ENCODE results near the gene CCNO.
A peak's percentile ranks its signal among the peaks of the same experiment; 100 is the strongest.

CCNO gene

GRCh38 chr5:55222985-55223811 is 10.2 kb downstream of the CCNO start:
- no peak for DNase-seq

- DNase-seq, result no peak
Measured at GRCh38 chr5:55222092-55222984, 11.1 kb downstream of the CCNO start.

GRCh38 chr5:55220433-55221185 is 12.8 kb downstream of the CCNO start:
- no peak for DNase-seq

GRCh38 chr5:55219770-55220169 is 13.6 kb downstream of the CCNO start:
- DNase-seq, result no peak

- DNase-seq, result peak; percentile 86
Measured at GRCh38 chr5:55218967-55219366, 14.4 kb downstream of the CCNO start.

GRCh38 chr5:55211184-55211874 is 22.1 kb downstream of the CCNO start:
- DNase-seq, result no peak

- DNase-seq, result no peak
Measured at GRCh38 chr5:55205001-55205400, 28.4 kb downstream of the CCNO start.

GRCh38 chr5:55191165-55191564 is 42.2 kb downstream of the CCNO start:
- DNase-seq, result no peak

GRCh38 chr5:55188656-55189540 is 44.5 kb downstream of the CCNO start:
- peak; percentile 32 for DNase-seq

- DNase-seq, result peak; percentile 4
Measured at GRCh38 chr5:55187370-55187769, 46.0 kb downstream of the CCNO start.

All from DMS153 (cell line).